ENCODE results near the gene TSPAN31. TPM values are rescaled to one million over a fixed set of nuclear protein-coding genes. Genes with fewer than 3 reads are reported as not detected.

The TSPAN31 gene
- total and polyA plus RNA-seq, 2 of the 8 experiments (the other 6 are each of a cell fraction or from before 2014, with no cell fraction given) = 15.8 to 31.4 TPM

DNA sequence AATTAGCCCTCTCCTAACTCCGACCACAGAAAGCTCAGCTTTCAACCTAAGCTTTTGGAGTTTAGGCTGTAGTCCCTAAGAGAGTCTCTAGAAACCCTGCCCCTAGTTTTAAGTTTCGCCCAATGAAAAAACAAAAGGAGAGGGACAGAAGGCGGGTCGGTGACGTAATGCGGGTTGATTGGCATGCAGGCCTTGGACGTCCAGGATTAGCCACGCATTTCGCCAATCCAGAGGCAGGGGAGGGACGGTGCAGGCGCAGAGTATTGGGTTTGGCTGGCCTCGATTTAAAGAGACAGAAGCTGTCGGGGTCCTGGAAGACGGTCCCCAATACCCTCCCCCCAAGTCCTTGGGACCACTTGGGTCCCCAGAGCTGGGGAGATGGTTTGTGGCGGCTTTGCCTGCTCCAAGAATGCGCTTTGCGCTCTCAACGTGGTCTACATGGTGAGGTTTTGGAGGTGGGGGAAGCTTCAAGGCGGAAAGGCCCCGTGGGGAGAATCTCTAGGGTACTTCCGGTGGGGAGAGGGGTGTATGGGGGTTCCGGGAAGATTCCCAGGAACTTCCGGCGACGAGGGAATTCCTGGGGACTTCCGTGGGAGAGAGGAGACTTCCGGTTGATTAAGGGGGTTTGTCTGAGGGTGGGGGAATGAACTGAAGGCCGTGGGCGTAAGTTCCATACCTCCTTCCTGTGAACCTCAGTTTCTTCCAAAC is at the start of gene TSPAN31 (continued):
- TF ChIP-seq, protein P1, sequence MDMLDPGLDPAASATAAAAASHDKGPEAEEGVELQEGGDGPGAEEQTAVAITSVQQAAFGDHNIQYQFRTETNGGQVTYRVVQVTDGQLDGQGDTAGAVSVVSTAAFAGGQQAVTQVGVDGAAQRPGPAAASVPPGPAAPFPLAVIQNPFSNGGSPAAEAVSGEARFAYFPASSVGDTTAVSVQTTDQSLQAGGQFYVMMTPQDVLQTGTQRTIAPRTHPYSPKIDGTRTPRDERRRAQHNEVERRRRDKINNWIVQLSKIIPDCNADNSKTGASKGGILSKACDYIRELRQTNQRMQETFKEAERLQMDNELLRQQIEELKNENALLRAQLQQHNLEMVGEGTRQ (IDR thresholded peaks at IDR 0.05; ENCODE audit: low read length) = no peak
- TF ChIP-seq, protein P2, sequence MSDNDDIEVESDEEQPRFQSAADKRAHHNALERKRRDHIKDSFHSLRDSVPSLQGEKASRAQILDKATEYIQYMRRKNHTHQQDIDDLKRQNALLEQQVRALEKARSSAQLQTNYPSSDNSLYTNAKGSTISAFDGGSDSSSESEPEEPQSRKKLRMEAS (IDR thresholded peaks at IDR 0.05) = peak; percentile 36; the same call in 1 of the 2 replicates
- TF ChIP-seq, protein P3, sequence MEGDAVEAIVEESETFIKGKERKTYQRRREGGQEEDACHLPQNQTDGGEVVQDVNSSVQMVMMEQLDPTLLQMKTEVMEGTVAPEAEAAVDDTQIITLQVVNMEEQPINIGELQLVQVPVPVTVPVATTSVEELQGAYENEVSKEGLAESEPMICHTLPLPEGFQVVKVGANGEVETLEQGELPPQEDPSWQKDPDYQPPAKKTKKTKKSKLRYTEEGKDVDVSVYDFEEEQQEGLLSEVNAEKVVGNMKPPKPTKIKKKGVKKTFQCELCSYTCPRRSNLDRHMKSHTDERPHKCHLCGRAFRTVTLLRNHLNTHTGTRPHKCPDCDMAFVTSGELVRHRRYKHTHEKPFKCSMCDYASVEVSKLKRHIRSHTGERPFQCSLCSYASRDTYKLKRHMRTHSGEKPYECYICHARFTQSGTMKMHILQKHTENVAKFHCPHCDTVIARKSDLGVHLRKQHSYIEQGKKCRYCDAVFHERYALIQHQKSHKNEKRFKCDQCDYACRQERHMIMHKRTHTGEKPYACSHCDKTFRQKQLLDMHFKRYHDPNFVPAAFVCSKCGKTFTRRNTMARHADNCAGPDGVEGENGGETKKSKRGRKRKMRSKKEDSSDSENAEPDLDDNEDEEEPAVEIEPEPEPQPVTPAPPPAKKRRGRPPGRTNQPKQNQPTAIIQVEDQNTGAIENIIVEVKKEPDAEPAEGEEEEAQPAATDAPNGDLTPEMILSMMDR (IDR thresholded peaks at IDR 0.05; ENCODE audit: control extremely low read depth in 1 of 3, insufficient read depth in 1 of 3, low read depth in 1 of 3, low read length in 3 of 3) = no peak
- TF ChIP-seq, protein P4, sequence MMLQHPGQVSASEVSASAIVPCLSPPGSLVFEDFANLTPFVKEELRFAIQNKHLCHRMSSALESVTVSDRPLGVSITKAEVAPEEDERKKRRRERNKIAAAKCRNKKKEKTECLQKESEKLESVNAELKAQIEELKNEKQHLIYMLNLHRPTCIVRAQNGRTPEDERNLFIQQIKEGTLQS (IDR thresholded peaks at IDR 0.05; ENCODE audit: insufficient read depth, low read depth, low read length) = no peak
- TF ChIP-seq CHD1 (IDR thresholded peaks at IDR 0.05; ENCODE audit: low read depth, low read length) = no peak
- peak; percentile 62 for TF ChIP-seq JUND (IDR thresholded peaks at IDR 0.05; ENCODE audit: low read length)
- TF ChIP-seq CBX5 (IDR thresholded peaks at IDR 0.05; ENCODE audit: low read depth, low read length) = no peak
- peak; percentile 30; the same call in 1 of the 2 replicates for TF ChIP-seq TEAD4 (IDR thresholded peaks at IDR 0.05; ENCODE audit: low read depth, low read length)
- TF ChIP-seq NRF1 (IDR thresholded peaks at IDR 0.05; ENCODE audit: low read depth, low read length) = 0 out of 2 replicates have a peak, but pooled peaks have one; percentile 8
- no peak for TF ChIP-seq RAD21 (IDR thresholded peaks at IDR 0.05 in 1 of 2, conservative IDR thresholded peaks at IDR 0.05 in 1 of 2; ENCODE audit: low read depth in 2 of 2, low read length in 2 of 2)
- no peak for TF ChIP-seq CBX8 (IDR thresholded peaks at IDR 0.05; ENCODE audit: borderline replicate concordance, low read depth, low read length)
- 0 out of 2 replicates have a peak, but pooled peaks have one; percentile 68 for TF ChIP-seq CEBPB (IDR thresholded peaks at IDR 0.05; ENCODE audit: low read depth, low read length)
- TF ChIP-seq POLR2AphosphoS5 (IDR thresholded peaks at IDR 0.05; ENCODE audit: low read depth, low read length) = peak; percentile 80

Measured in H1 (cell line).